Uterus (tissue), 2 donors: ENCODE results near the gene CD99.

Experiments used
- CTCF ChIP-seq, 4 experiments: fragments of 200-600 bp in 2 of 4; fragments of 450-650 bp in 2 of 4; sonication (generic) in 2 of 4; IDR thresholded peaks; one replicate each; pipeline ENCODE4 v1.5.1; 2016 to 2019; ENCODE audit warnings: antibody characterized with exemption in 4 of 4, mild to moderate bottlenecking in 2 of 4, moderate library complexity in 1 of 4
- POLR2A ChIP-seq, 2 donors: fragments of 450-650 bp; IDR thresholded peaks; one replicate each; pipeline ENCODE4 v1.6.1; 2016; ENCODE audit warnings: antibody characterized with exemption in 2 of 2, mild to moderate bottlenecking in 1 of 2, moderate library complexity in 1 of 2

GRCh38 chrX:2782171-2782570 lies 91.1 kb downstream of the CD99 start:
- TF ChIP-seq CTCF (IDR thresholded peaks at IDR 0.05) (no peak), POLR2A (IDR thresholded peaks at IDR 0.05) (no peak)
